Neural progenitor cell (in vitro differentiated cells): Measurements from ENCODE around the gene POLR2J.

Experiments
- EZH2 ChIP-seq: fragments of 200-600 bp; sonication (generic); IDR thresholded peaks from 2 replicates; pipeline ENCODE4 v1.6.1; 2017; ENCODE audit warnings: antibody characterized with exemption, mild to moderate bottlenecking, moderate library complexity
- EZH2phosphoT487 ChIP-seq: fragments of 200-600 bp; sonication (generic); IDR thresholded peaks from 2 replicates; pipeline ENCODE4 v1.6.1; 2017; ENCODE audit warnings: antibody characterized with exemption
- TF ChIP-seq, protein P1 (sequence below): fragments of 200-600 bp; sonication (generic); IDR thresholded peaks from 2 replicates; pipeline ENCODE4 v1.5.1; 2017; ENCODE audit warnings: antibody characterized with exemption, mild to moderate bottlenecking

DNA sequence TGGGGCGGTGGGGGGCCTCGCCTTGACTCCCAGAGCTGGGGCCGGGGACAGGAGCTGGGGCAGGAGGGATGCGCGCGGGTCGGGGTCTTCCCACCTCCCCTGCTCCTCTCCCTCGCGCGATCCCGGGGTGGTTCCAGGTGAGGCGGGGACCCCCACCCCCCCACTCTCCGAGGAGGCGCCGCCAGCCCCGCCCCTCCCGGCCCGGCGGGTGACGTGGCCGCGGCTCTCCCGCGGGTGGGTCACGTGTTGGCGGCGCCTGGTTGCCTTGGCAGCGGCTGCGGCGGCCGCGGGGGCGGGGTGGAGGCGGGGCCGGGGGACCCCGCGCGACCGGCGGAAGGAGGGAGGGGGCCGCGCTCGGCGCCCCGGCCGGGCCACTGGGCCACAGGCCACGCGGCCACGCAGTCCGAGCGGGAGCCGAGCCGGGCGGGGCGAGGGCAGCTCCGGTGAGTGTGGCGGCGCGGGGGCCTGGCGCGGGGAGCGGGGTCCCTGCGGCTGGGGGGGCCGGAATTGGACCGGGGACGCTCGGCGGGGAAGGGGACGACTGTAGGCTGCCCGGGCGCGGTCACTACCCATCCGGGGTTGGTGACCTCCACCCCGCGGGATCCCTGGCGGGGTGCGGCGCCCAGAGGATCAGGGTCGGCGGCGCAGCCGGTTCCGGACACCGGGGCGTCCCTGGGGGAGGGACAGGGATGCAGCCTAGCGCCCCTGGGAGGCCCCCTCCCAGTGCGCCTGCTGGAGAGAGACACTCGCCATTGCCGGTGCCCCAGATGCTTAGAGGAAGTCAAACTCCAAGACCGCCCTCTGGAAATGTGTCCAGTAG lies 45.3 kb downstream of the POLR2J start, which contains the start of gene ORAI2:
- TF ChIP-seq, protein P1, sequence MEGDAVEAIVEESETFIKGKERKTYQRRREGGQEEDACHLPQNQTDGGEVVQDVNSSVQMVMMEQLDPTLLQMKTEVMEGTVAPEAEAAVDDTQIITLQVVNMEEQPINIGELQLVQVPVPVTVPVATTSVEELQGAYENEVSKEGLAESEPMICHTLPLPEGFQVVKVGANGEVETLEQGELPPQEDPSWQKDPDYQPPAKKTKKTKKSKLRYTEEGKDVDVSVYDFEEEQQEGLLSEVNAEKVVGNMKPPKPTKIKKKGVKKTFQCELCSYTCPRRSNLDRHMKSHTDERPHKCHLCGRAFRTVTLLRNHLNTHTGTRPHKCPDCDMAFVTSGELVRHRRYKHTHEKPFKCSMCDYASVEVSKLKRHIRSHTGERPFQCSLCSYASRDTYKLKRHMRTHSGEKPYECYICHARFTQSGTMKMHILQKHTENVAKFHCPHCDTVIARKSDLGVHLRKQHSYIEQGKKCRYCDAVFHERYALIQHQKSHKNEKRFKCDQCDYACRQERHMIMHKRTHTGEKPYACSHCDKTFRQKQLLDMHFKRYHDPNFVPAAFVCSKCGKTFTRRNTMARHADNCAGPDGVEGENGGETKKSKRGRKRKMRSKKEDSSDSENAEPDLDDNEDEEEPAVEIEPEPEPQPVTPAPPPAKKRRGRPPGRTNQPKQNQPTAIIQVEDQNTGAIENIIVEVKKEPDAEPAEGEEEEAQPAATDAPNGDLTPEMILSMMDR = no peak
- no peak for TF ChIP-seq EZH2
- no peak for TF ChIP-seq EZH2phosphoT487
